IMR-90 (cell line): ENCODE data around the gene INPPL1. TPM values are rescaled to one million over a fixed set of nuclear protein-coding genes. Genes with fewer than 3 reads are reported as not detected.

ENCODE experiments used
- ATAC-seq: fragments of 200-7000 bp; cut with Tn5 transposase; 2 replicates; pipeline ENCODE4 v1.9.1; 2020; ENCODE audit warnings: low read depth, mild to moderate bottlenecking, moderate library complexity
- BruUV-seq: library from RNA; stranded (reverse); fragments of 400-500 nt; replicated peaks from 2 replicates; lab custom pipeline; 2021; lab: Mats Ljungman, UMichigan
- CTCF ChIA-PET: fragments of 300-600 bp; formaldehyde crosslinking; extraction: SDS; loops from one replicate; lab custom pipeline; 2021; ENCODE audit warnings: antibody characterized with exemption; lab: Yijun Ruan, JAX
- POLR2A ChIA-PET: fragments of 300-600 bp; sonication (Branson Sonifier 250); formaldehyde crosslinking; loops from one replicate; lab custom pipeline; 2022; ENCODE audit warnings: antibody characterized with exemption; ENCODE audit not compliant: unreplicated experiment; lab: Charles Lee
- DNase-seq: peaks from one replicate; pipeline ENCODE4 v3.0.0; 2013
- H2AFZ ChIP-seq: replicated peaks from 2 replicates; pipeline ENCODE3; 2013; ENCODE audit warnings: low read length, mild to moderate bottlenecking; ENCODE audit not compliant: poor library complexity
- H2AK5ac ChIP-seq: 2 replicates; pipeline ENCODE4 v1.6.1; 2013; ENCODE audit warnings: low read depth, low read length, inconsistent platforms
- H2AK9ac ChIP-seq: replicated peaks from 2 replicates; pipeline ENCODE3; 2013; ENCODE audit warnings: mild to moderate bottlenecking, low read depth, low read length, moderate library complexity; ENCODE audit not compliant: poor library complexity
- H2BK120ac ChIP-seq: 2 replicates; pipeline ENCODE4 v1.6.1; 2013; ENCODE audit warnings: low read depth, low read length, inconsistent platforms
- H2BK15ac ChIP-seq: 3 replicates; pipeline ENCODE4 v1.6.1; 2013; ENCODE audit warnings: low read depth, low read length, inconsistent platforms
- H2BK20ac ChIP-seq: 2 replicates; pipeline ENCODE4 v1.6.1; 2013; ENCODE audit warnings: low read depth, mild to moderate bottlenecking, inconsistent platforms, low read length, moderate library complexity
- H2BK5ac ChIP-seq: 2 replicates; pipeline ENCODE4 v1.6.1; 2013; ENCODE audit warnings: mild to moderate bottlenecking, low read depth, low read length, inconsistent platforms; ENCODE audit not compliant: poor library complexity, severe bottlenecking
- H3K14ac ChIP-seq: replicated peaks from 2 replicates; pipeline ENCODE4 v1.6.1; 2013; ENCODE audit warnings: low read depth, low read length, inconsistent platforms
- H3K18ac ChIP-seq: 2 replicates; pipeline ENCODE4 v1.6.1; 2013; ENCODE audit warnings: low read depth, low read length, control low read depth
- H3K23ac ChIP-seq: 2 replicates; pipeline ENCODE4 v1.6.1; 2013; ENCODE audit warnings: low read depth, low read length, inconsistent platforms
- H3K27ac ChIP-seq: 2 replicates; pipeline ENCODE4 v1.5.1; 2013; ENCODE audit warnings: mild to moderate bottlenecking, control low read depth, low read length; ENCODE audit not compliant: insufficient read depth
- H3K27me3 ChIP-seq: 2 replicates; pipeline ENCODE4 v1.6.1; 2013; ENCODE audit warnings: low read length; ENCODE audit not compliant: control insufficient read depth, insufficient read depth
- H3K36me3 ChIP-seq: 2 replicates; pipeline ENCODE4 v1.6.1; 2013; ENCODE audit warnings: low read length, mixed read lengths; ENCODE audit not compliant: control insufficient read depth, insufficient read depth
- H3K4ac ChIP-seq: 2 replicates; pipeline ENCODE4 v1.6.1; 2013; ENCODE audit warnings: low read depth, low read length, inconsistent platforms
- H3K4me1 ChIP-seq: 2 replicates; pipeline ENCODE4 v1.6.1; 2013; ENCODE audit warnings: low read length, mixed read lengths; ENCODE audit not compliant: control insufficient read depth, insufficient read depth
- H3K4me2 ChIP-seq: 2 replicates; pipeline ENCODE4 v1.6.1; 2013; ENCODE audit warnings: low read depth, mild to moderate bottlenecking, control low read depth, low read length, moderate library complexity
- H3K4me3 ChIP-seq: 2 replicates; pipeline ENCODE4 v1.5.1; 2013; ENCODE audit warnings: low read depth, mild to moderate bottlenecking, control low read depth, low read length, moderate library complexity; ENCODE audit not compliant: insufficient read depth
- H3K56ac ChIP-seq: 2 replicates; pipeline ENCODE4 v1.6.1; 2013; ENCODE audit warnings: low read length, inconsistent platforms; ENCODE audit not compliant: insufficient read depth; ENCODE audit errors: extremely low read depth
- H3K79me1 ChIP-seq, 2 experiments: 2 replicates each; pipeline ENCODE4 v1.6.1; 2013; ENCODE audit warnings: low read length in 2 of 2, inconsistent platforms in 1 of 2, low read depth in 1 of 2
- H3K9ac ChIP-seq: 2 replicates; pipeline ENCODE4 v1.6.1; 2013; ENCODE audit warnings: low read depth, low read length, control low read depth
- H3K9me1 ChIP-seq: 2 replicates; pipeline ENCODE4 v1.6.1; 2013; ENCODE audit warnings: low read length, inconsistent platforms; ENCODE audit not compliant: insufficient read depth
- H3K9me3 ChIP-seq: 2 replicates; pipeline ENCODE4 v1.6.1; 2013; ENCODE audit warnings: low read length; ENCODE audit not compliant: control insufficient read depth, insufficient read depth
- H4K20me1 ChIP-seq: 2 replicates; pipeline ENCODE4 v1.6.1; 2013; ENCODE audit warnings: low read length, inconsistent platforms; ENCODE audit not compliant: insufficient read depth
- H4K5ac ChIP-seq: 2 replicates; pipeline ENCODE4 v1.6.1; 2013; ENCODE audit warnings: mild to moderate bottlenecking, low read depth, low read length, control low read depth
- H4K8ac ChIP-seq, 2 experiments: 2 replicates each; pipeline ENCODE4 v1.6.1; 2013; ENCODE audit warnings: low read depth in 2 of 2, low read length in 2 of 2, control low read depth in 1 of 2, inconsistent platforms in 1 of 2
- H4K91ac ChIP-seq: 2 replicates; pipeline ENCODE4 v1.6.1; 2013; ENCODE audit warnings: low read depth, low read length, inconsistent platforms; ENCODE audit not compliant: insufficient read depth
- FOS ChIP-seq: fragments of 150-350 bp; IDR thresholded peaks from 2 replicates; pipeline ENCODE4 v1.6.1; 2016; ENCODE audit warnings: low read depth, low read length
- MAZ ChIP-seq: IDR thresholded peaks from 2 replicates; pipeline ENCODE4 v1.6.1; 2012; ENCODE audit warnings: low read depth, mild to moderate bottlenecking, low read length, improper control_type of control experiment, moderate library complexity, borderline replicate concordance
- MXI1 ChIP-seq: IDR thresholded peaks from 2 replicates; pipeline ENCODE4 v1.6.1; 2012; ENCODE audit warnings: low read depth, mild to moderate bottlenecking, low read length, moderate library complexity, borderline replicate concordance
- NFE2L2 ChIP-seq: fragments of 150-350 bp; IDR thresholded peaks from 2 replicates; pipeline ENCODE4 v1.6.1; 2016; ENCODE audit warnings: low read depth, mild to moderate bottlenecking, low read length
- POLR2A ChIP-seq: IDR thresholded peaks from 2 replicates; pipeline ENCODE4 v1.6.1; 2012; ENCODE audit warnings: mild to moderate bottlenecking, low read depth, low read length
- RFX5 ChIP-seq: IDR thresholded peaks from 2 replicates; pipeline ENCODE4 v1.8.0; 2012; ENCODE audit warnings: low read depth, mild to moderate bottlenecking, low read length, moderate library complexity
- SMC3 ChIP-seq: fragments of 150-350 bp; IDR thresholded peaks from 2 replicates; pipeline ENCODE4 v1.6.1; 2016; ENCODE audit warnings: low read depth, mild to moderate bottlenecking, antibody characterized with exemption, low read length, moderate library complexity
- WGBS, 2 experiments: methylation state at CpG; one replicate each; pipeline versions ENCODE4 v1.1.5 to v1.1.7; 2013; ENCODE audit warnings: missing lambda C conversion rate in 2 of 2; ENCODE audit not compliant: insufficient read length in 1 of 2; ENCODE audit errors: extremely low coverage in 2 of 2; 5-methylcytosine and 5-hydroxymethylcytosine counted together
- dilution Hi-C: fragments of 300-500 bp; cut with HindIII; formaldehyde crosslinking; loops from one replicate; pipeline ENCODE4 v1.14.3; 2018; ENCODE audit warnings: low sequenced_read_pairs; ENCODE audit not compliant: unreplicated experiment
- in situ Hi-C: fragments of 300-500 bp; cut with MboI; formaldehyde crosslinking; loops from 3 replicates; pipeline ENCODE4 v1.14.3; 2019; ENCODE audit warnings: low sequenced_read_pairs, inconsistent platforms, mixed read lengths
- intact Hi-C: fragments of 100-400 bp; cut with micrococcal nuclease; formaldehyde crosslinking; loops from 2 replicates; pipeline ENCODE4 v1.10.0; 2022
- polyA plus RNA-seq, 3 experiments: library from polyadenylated mRNA; depleted of rRNA; stranded (reverse); fragments of >200 nt; gene quantifications; 2 replicates each; pipeline ENCODE4 v1.2.3, GENCODE V29; 2012; ENCODE audit warnings: low replicate concordance in 1 of 3
- total RNA-seq: library from RNA; depleted of rRNA; stranded (reverse); fragments of >200 nt; gene quantifications from 2 replicates; pipeline ENCODE4 v1.2.3, GENCODE V29; 2012
- TF ChIP-seq, protein P1 (sequence below): fragments of 150-350 bp; IDR thresholded peaks from 2 replicates; pipeline ENCODE4 v1.6.1; 2017; ENCODE audit warnings: mild to moderate bottlenecking, antibody characterized with exemption, low read length, low read depth

Gene INPPL1
- total and polyA plus RNA-seq, 2 of the 4 experiments (the other 2 are of a cell fraction), result 27.4 to 105 TPM

- Histone ChIP-seq H3K18ac (no peak overlapping the region), H2AK9ac (no peak overlapping the region), H3K27ac (no peak overlapping the region), H3K4ac (no peak overlapping the region), H2AK5ac (no peak overlapping the region), H3K36me3 (no peaks in the 10 kb centered on the region), H2BK15ac (no peak overlapping the region), H2AFZ (no peak overlapping the region), H3K4me2 (no peak overlapping the region), H4K91ac (no peak overlapping the region), H3K4me3 (no peak overlapping the region), H2BK20ac (no peak overlapping the region), H4K8ac (no peak overlapping the region), H3K9ac (no peak overlapping the region), H3K9me1 (no peaks in the 10 kb centered on the region), H3K79me1 (no peaks in the 10 kb centered on the region), H4K20me1 (no peaks in the 10 kb centered on the region), H3K23ac (no peak overlapping the region), H3K14ac (no peak overlapping the region; the same call in 1 of the 2 replicates), H3K56ac (no peak overlapping the region), H3K27me3 (peaks cover 3% of the 10 kb centered on the region; the same call in 1 of the 2 replicates), H3K9me3 (no peaks in the 10 kb centered on the region), H2BK5ac (no peak overlapping the region), H2BK120ac (no peak overlapping the region), H3K4me1 (no peaks in the 10 kb centered on the region), H4K5ac (no peak overlapping the region)
- in situ Hi-C loops (no loop called here), dilution Hi-C loops (no loop called here), intact Hi-C loops (no loop called here)
- DNase-seq (no peak), ATAC-seq (no peak; the same call in 1 of the 2 replicates)
- WGBS, 2 experiments, result no CpG with 5 or more reads among the region's 3 CpGs
- no TSS peak for BruUV-seq
- ChIA-PET CTCF (interaction anchor here (1.1 kb wide), 1 partner anchor 241 kb away, joined by 3 read pairs; no protein-coding TSS in a partner anchor), POLR2A (no interaction called here)
- no peak for TF ChIP-seq SMC3
- no peak for TF ChIP-seq MXI1
- TF ChIP-seq MAZ, result no peak
- TF ChIP-seq, protein P1, sequence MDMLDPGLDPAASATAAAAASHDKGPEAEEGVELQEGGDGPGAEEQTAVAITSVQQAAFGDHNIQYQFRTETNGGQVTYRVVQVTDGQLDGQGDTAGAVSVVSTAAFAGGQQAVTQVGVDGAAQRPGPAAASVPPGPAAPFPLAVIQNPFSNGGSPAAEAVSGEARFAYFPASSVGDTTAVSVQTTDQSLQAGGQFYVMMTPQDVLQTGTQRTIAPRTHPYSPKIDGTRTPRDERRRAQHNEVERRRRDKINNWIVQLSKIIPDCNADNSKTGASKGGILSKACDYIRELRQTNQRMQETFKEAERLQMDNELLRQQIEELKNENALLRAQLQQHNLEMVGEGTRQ, result no peak
- TF ChIP-seq FOS, result no peak
- no peak for TF ChIP-seq NFE2L2
- no peak for TF ChIP-seq POLR2A
- no peak for TF ChIP-seq RFX5
These were observed 34.9 kb upstream of the INPPL1 start for GRCh38 chr11:72189455-72190250.
